ENCODE results near the gene CLN6.
"Not testable (repeated sequence)": the region's sequence is repeated elsewhere in the genome, so short reads cannot be mapped to it uniquely, and the experiment has no call there.

CLN6 gene

GRCh38 chr15:68192117-68192516 lies 37.4 kb downstream of the CLN6 start:
- H3K4me3 ChIP-seq (ENCODE audit: low read depth, low read length) = no peak overlapping the region

DNA sequence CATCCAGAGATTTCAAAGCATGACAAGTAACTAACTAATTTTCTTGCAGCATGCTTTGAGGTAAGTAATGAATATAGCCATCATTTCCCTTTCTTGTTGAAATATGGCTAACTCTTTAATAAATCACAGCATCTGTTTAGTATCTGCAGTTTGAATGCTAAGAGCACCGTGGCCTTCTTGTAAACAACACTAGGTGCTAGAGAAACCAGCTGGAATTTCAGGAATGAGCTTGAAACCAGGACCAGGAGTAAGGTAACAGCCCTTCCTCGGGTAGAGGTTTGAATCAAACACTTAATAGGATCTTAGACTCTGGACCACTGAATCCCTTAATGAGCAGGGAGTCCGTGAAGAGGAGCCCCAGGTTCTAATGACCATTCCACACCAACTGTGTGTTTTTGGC lies 38.0 kb downstream of the CLN6 start:
- H3K4me3 ChIP-seq (ENCODE audit: low read depth, low read length) = no peak overlapping the region

- no peak overlapping the region for H3K4me3 ChIP-seq (ENCODE audit: low read depth, low read length)
Measured at GRCh38 chr15:68190048-68190447, 39.5 kb downstream of the CLN6 start.

DNA sequence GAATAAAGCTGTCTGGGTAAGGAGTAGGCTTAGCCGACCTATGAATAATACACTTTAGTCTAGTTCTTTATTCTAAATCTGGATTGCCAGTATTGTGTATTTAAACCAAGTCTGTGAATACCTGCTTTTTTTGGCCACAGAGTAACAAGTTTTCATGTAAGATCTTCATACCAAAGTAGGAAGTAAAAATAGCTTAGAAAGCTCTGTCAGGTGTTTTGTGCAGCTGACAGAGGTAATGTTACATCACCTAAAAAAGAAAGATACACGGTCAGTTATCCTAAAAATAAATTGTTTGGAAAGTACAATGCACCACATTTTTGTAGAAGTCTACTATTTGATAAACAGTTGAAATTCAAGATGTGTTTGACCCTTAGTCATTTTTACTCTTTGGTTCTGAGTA lies 40.9 kb downstream of the CLN6 start:
- no peak overlapping the region for H3K4me3 ChIP-seq (ENCODE audit: low read depth, low read length)

DNA sequence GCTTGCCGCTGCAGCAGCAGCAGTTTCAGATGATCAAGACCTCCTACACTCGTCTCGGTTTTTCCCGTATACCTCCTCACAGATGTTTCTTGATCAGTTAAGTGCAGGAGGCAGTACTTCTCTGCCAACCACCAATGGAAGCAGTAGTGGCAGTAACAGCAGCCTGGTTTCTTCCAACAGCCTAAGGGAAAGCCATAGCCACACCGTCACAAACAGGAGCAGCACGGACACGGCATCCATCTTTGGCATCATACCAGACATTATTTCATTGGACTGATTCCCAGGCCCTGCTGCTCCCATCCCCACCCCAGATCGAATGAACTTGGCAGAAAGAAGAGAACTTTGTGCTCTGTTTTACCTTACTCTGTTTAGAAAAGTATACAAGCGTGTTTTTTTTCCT lies 42.0 kb downstream of the CLN6 start:
- no peak overlapping the region for H3K4me3 ChIP-seq (ENCODE audit: low read depth, low read length)

- H3K4me3 ChIP-seq (ENCODE audit: low read depth, low read length) = no peak overlapping the region
Measured at GRCh38 chr15:68186671-68187397, 42.7 kb downstream of the CLN6 start.

DNA sequence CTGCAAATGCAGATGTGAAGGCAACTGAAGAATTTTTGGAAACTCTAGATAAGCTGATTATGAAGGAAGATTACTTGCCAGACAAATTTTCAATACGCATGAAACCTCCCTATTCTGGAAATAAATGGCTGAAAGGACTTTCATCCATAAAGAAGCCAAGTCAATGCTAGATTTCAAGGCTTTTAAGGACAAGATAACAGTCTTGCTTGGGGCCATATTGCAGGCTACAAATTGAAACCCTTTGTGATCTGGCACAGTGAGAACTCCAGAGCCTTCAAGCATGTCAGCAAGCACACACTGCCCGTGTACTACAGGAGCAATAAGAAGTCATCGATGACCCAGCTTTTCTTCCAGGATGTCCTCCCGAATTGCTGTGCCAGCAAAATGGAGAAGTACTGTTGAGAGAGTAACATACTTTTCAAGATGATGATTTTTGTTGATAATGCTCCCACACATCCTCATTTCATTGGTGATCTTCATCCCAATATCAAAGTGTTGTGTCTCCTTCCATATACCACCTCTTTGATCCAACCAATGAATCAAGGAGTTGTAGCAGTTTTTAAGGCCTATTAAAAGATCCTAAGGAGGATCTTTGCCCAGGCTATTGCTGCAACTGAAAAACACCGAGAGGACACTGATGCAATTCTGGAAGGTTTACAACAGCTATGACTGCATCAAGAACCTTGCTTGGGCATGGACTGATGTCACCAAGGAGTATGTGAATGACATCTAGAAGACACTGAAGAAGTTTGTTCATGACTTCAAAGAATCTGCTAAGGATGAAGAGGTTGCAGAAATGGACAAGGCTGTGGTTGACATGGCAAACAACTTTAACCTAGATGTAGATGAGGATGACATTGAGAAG lies 44.7 kb downstream of the CLN6 start:
- no peak overlapping the region for H3K4me3 ChIP-seq (ENCODE audit: low read depth, low read length)

DNA sequence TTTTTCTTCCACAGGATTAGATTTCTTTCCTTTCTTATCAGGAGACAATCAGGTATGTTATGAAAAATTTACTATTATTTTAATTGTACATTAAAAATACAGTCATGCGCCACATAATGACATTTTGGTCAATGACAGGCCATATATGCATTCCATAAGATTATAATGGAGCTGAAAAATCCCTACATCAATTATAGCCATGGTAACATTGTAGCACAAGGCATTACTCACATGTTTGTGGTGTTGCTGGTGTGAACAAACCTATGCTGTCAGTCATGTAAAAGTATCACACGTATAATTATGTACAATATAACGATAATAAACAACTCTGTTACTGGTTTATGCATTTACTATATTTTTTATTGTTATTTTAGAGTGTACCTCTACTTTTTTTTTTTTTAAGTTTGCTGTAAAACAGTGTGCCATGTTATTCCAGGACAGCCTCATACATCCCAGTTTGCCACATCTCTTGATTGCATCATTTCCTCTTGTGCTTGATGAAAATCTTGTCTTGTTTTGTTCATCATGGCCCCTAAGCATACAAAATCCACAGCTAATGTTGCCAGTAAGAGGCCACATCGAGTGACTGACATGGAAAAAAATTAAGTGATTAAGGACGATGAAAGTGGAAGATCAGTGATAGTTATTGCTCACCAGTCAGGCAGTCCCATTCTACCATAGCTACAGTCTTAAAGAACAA lies 45.8 kb downstream of the CLN6 start:
- H3K4me3 ChIP-seq (ENCODE audit: low read depth, low read length) = no peak overlapping the region

DNA sequence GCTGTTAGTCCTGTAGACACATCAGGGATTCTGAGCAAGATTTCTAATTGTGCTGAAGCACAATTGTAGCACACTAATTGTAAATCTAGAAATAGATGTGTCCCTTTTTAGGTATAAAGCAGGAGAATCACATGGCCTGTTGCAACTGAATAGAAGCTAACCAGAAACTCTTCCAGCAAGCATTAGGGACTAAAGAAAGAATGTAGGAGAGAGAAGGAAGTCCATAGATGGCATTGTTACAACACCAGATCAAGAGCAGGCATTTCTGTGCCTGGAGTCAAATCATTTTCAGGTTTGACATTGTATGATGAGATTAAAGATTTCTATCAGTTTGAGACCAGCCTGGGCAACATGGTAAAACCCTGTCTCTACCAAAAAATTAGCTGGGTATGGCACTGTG lies 51.8 kb downstream of the CLN6 start:
- no peak overlapping the region for H3K4me3 ChIP-seq (ENCODE audit: low read depth, low read length)

GRCh38 chr15:68176601-68177000 lies 52.9 kb downstream of the CLN6 start:
- no peak overlapping the region for H3K4me3 ChIP-seq (ENCODE audit: low read depth, low read length)

DNA sequence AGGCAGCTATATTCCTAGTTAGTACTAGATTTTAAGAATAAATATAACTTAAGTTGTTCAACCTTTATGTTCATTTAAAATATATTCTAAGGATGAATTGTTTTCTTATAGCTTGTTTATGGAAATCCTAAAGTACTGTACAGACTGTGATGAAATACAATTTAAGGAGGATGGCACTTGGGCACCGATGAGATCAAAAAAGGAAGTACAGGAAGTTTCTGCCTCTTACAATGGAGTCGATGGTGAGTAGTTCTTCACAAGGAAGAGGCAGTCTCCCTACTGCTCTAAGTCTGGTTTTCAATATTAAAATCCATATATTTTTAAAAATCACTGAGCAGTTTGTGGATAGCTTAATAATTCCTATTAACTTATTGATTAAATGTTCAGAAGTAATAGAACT lies 54.0 kb downstream of the CLN6 start:
- no peak overlapping the region for H3K4me3 ChIP-seq (ENCODE audit: low read depth, low read length)

DNA sequence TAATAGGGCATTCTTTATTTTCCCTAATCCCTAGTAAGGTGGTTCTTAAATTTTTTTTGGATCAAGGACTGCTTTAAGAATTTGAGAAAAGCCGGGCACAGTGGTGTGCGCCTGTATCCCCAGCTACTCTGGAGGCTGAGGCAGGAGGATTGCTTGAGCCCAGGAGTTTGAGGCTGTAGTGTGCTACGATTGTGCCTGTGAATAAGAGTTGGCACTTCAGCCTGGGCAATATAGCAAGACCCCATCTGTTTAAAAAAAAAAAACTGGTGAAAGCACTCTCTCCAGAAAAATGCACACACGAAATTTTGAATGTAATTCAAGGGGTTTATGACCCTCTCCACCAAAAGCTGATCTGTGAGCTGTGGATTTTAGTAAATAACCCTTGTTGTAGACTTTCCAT lies 56.4 kb downstream of the CLN6 start:
- H3K4me3 ChIP-seq (ENCODE audit: low read depth, low read length) = no peak overlapping the region

- not testable (repeated sequence) for H3K4me3 ChIP-seq (ENCODE audit: low read depth, low read length)
Measured at GRCh38 chr15:68172037-68172436, 57.5 kb downstream of the CLN6 start.

DNA sequence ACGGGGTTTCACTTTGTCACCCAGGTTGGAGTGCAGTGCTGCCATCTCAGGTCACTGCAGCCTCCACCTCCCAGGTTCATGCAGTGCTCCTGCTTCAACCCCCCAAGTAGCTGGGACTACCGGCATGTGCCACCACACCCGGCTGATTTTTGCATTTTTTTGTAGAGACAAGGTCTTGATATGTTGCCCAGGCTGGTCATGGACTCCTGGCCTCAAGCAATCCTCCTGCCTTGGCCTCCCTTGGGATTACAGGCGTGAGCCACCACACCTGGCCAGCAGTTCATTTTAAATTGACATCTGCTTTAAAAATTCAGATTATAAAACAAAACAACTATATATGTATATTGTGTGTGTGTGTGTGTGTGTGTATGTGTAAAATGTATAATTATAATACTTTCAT lies 62.7 kb downstream of the CLN6 start:
- no peak overlapping the region for H3K4me3 ChIP-seq (ENCODE audit: low read depth, low read length)

- no peak overlapping the region for H3K4me3 ChIP-seq (ENCODE audit: low read depth, low read length)
Measured at GRCh38 chr15:68163191-68163590, 66.3 kb downstream of the CLN6 start.

DNA sequence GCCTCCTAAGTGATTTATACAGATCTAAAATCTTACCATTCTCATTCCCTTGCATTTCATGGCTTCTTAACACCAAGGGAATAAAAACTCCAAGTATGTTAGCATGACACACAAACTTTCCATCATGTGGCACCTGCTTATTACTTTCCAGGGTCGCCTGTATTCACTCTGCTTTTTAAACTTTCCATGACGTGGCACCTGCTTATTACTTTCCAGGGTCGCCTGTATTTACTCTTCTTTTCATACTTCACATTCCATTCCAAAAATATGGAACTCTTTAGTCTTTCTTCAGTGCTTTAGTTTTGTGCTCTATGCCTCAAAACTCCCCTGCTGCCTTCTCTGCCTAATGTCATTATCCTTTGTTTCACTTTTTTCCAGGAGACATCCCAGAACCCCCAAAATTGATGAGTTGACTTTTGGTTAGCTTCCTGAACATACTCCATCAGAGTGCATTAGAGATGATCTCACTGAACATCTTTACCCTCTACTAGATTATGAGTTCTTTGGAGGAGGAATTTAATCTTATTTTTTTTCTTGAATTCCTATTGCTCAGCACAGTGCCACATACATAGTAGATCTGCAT lies 71.4 kb downstream of the CLN6 start:
- H3K4me3 ChIP-seq (ENCODE audit: low read depth, low read length) = no peak overlapping the region

- H3K4me3 ChIP-seq (ENCODE audit: low read depth, low read length) = no peak overlapping the region
Measured at GRCh38 chr15:68157074-68157473, 72.5 kb downstream of the CLN6 start.
